ENCODE measurements around the gene GDF10. TPM values are rescaled to one million over a fixed set of nuclear protein-coding genes. Genes with fewer than 3 reads are reported as not detected.

The GDF10 gene
- total RNA-seq: not detected in 2 replicates

- no peak for DNase-seq (ENCODE audit: low read depth)
- H3K4me3 ChIP-seq (ENCODE audit: low read depth, low read length): no peak within 1 kb of the TSS
- no peak for TF ChIP-seq CTCF (IDR thresholded peaks at IDR 0.05; ENCODE audit: insufficient read depth, low read depth, low read length)
These were observed at the start of gene GDF10 for GRCh38 chr10:47299611-47300428. TSS of gene GDF10 (plus strand) at chr10:47300197. CDS start at chr10:47300652, 455 bp downstream.

GRCh38 chr10:47252093-47252780, 47.8 kb upstream of the GDF10 start:
- DNase-seq (ENCODE audit: low read depth): no peak
- no peak overlapping the region for H3K4me3 ChIP-seq (ENCODE audit: low read depth, low read length)
- no peak for TF ChIP-seq CTCF (IDR thresholded peaks at IDR 0.05; ENCODE audit: insufficient read depth, low read depth, low read length)

GRCh38 chr10:47253030-47253637, 46.9 kb upstream of the GDF10 start:
- no peak overlapping the region for H3K4me3 ChIP-seq (ENCODE audit: low read depth, low read length)
- TF ChIP-seq CTCF (IDR thresholded peaks at IDR 0.05; ENCODE audit: insufficient read depth, low read depth, low read length): no peak
- no peak for DNase-seq (ENCODE audit: low read depth)

GRCh38 chr10:47253651-47254375, 46.2 kb upstream of the GDF10 start:
- no peak for DNase-seq (ENCODE audit: low read depth)
- no peak overlapping the region for H3K4me3 ChIP-seq (ENCODE audit: low read depth, low read length)
- no peak for TF ChIP-seq CTCF (IDR thresholded peaks at IDR 0.05; ENCODE audit: insufficient read depth, low read depth, low read length)

- H3K4me3 ChIP-seq (ENCODE audit: low read depth, low read length): no peak overlapping the region
- no peak for TF ChIP-seq CTCF (IDR thresholded peaks at IDR 0.05; ENCODE audit: insufficient read depth, low read depth, low read length)
- no peak for DNase-seq (ENCODE audit: low read depth)
These were observed 45.4 kb upstream of the GDF10 start for GRCh38 chr10:47254611-47255010.

- no peak for TF ChIP-seq CTCF (IDR thresholded peaks at IDR 0.05; ENCODE audit: insufficient read depth, low read depth, low read length)
- no peak for DNase-seq (ENCODE audit: low read depth)
- no peak overlapping the region for H3K4me3 ChIP-seq (ENCODE audit: low read depth, low read length)
These were observed 44.8 kb upstream of the GDF10 start for GRCh38 chr10:47255033-47255813.
